ENCODE results near the gene ACAN. TPM values are rescaled to one million over a fixed set of nuclear protein-coding genes. Genes with fewer than 3 reads are reported as not detected.

Gene ACAN
- total and polyA plus RNA-seq, 10 of the 15 experiments (the other 5 are each of a cell fraction or from before 2014, with no cell fraction given), result not detected

- TF ChIP-seq POLR2A (IDR thresholded peaks at IDR 0.05; ENCODE audit: low read depth, low read length) (no peak), SPI1 (IDR thresholded peaks at IDR 0.05; ENCODE audit: borderline replicate concordance, insufficient read depth, low read depth, low read length) (no peak), CHD2 (IDR thresholded peaks at IDR 0.05; ENCODE audit: borderline replicate concordance, low read depth, low read length) (no peak), IRF4 (IDR thresholded peaks at IDR 0.05; ENCODE audit: low read depth, low read length) (no peak), ZNF207 (IDR thresholded peaks at IDR 0.05; ENCODE audit: borderline replicate concordance) (no peak), FOXK2 (IDR thresholded peaks at IDR 0.05) (no peak), NFIC (IDR thresholded peaks at IDR 0.05; ENCODE audit: low read depth, low read length) (no peak), SMARCA5 (IDR thresholded peaks at IDR 0.05) (no peak)
These were observed 35.4 kb downstream of the ACAN start (continued) for GRCh38 chr15:88838667-88839066.

- no TSS peak for BruUV-seq (replicated peaks)
- 33% methylated on average over 3 of the region's 3 CpGs for WGBS (ENCODE audit: insufficient coverage, insufficient replicate concordance, low lambda C conversion rate, missing lambda C conversion rate)
- no peaks in the 10 kb centered on the region for H3K36me3 ChIP-seq (ENCODE audit: control insufficient read depth in 2 of 2, insufficient read depth in 2 of 2, low read length in 1 of 2)
- POLR2A ChIA-PET, result no interaction called here
- SMC1A ChIA-PET (ENCODE audit: uncharacterized antibody, unreplicated experiment), result no interaction called here
- RAD21 ChIA-PET (ENCODE audit: unreplicated experiment), result interaction anchor here (0.9 kb wide), 1 partner anchor 215 kb away, joined by 5 read pairs; no protein-coding TSS in a partner anchor
- H3K4me3 ChIP-seq, result no peak overlapping the region
- no peak overlapping the region for H3K4me2 ChIP-seq (ENCODE audit: control insufficient read depth, insufficient read depth)
- H4K20me1 ChIP-seq (ENCODE audit: control insufficient read depth, insufficient read depth), result no peaks in the 10 kb centered on the region
- H3K9me3 ChIP-seq (replicated peaks; ENCODE audit: control insufficient read depth, insufficient read depth, low read length), result no peaks in the 10 kb centered on the region
- DNase-seq (ENCODE audit: low read depth, low spot score) (no peak), ATAC-seq (no peak), FAIRE-seq (no peak)
- no peak overlapping the region for H3K9ac ChIP-seq (ENCODE audit: control insufficient read depth, insufficient read depth, low read length)
- no peaks in the 10 kb centered on the region; a peak in 1 of 4 replicates for H3K27me3 ChIP-seq (replicated peaks in 1 of 2; ENCODE audit: control insufficient read depth in 2 of 2, insufficient read depth in 2 of 2, low read length in 1 of 2)
- no peak for TF ChIP-seq NR2C1 (IDR thresholded peaks at IDR 0.05)
- no peak for TF ChIP-seq CBFB (IDR thresholded peaks at IDR 0.05; ENCODE audit: low read depth)
- no peak for TF ChIP-seq IRF4 (IDR thresholded peaks at IDR 0.05; ENCODE audit: low read depth, low read length)
- TF ChIP-seq RELA (IDR thresholded peaks at IDR 0.05; ENCODE audit: borderline replicate concordance, partially characterized antibody), result no peak
- TF ChIP-seq NKRF (conservative IDR thresholded peaks at IDR 0.05), result no peak
- TF ChIP-seq RFX5 (IDR thresholded peaks at IDR 0.05; ENCODE audit: low read depth, low read length), result no peak
- TF ChIP-seq MYB (IDR thresholded peaks at IDR 0.05; ENCODE audit: borderline replicate concordance, low read depth, low read length), result no peak
- TF ChIP-seq BACH1 (IDR thresholded peaks at IDR 0.05; ENCODE audit: borderline replicate concordance), result no peak
- TF ChIP-seq, protein P1, sequence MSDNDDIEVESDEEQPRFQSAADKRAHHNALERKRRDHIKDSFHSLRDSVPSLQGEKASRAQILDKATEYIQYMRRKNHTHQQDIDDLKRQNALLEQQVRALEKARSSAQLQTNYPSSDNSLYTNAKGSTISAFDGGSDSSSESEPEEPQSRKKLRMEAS (IDR thresholded peaks at IDR 0.05; ENCODE audit: low read depth, low read length), result no peak
- TF ChIP-seq CHD2 (IDR thresholded peaks at IDR 0.05; ENCODE audit: borderline replicate concordance, low read depth, low read length), result no peak
- TF ChIP-seq IRF5 (IDR thresholded peaks at IDR 0.05; ENCODE audit: borderline replicate concordance), result no peak
- no peak for TF ChIP-seq DPF2 (IDR thresholded peaks at IDR 0.05)
- TF ChIP-seq ZBED1 (IDR thresholded peaks at IDR 0.05; ENCODE audit: borderline replicate concordance), result no peak
- no peak for TF ChIP-seq CHD1 (IDR thresholded peaks at IDR 0.05; ENCODE audit: low read depth, low read length)
- TF ChIP-seq KDM1A (IDR thresholded peaks at IDR 0.05; ENCODE audit: borderline replicate concordance), result no peak
- intact Hi-C loops (cut with micrococcal nuclease; ENCODE audit: unreplicated experiment) (no loop called here), in situ Hi-C loops (cut with MboI) (no loop called here)
- H2AFZ ChIP-seq (ENCODE audit: control insufficient read depth, low read depth, low read length), result no peak overlapping the region
- no peaks in the 10 kb centered on the region for H3K79me2 ChIP-seq (ENCODE audit: control insufficient read depth, insufficient read depth, low read length)
- no peak overlapping the region for H3K27ac ChIP-seq (ENCODE audit: control insufficient read depth, insufficient read depth)
- H3K4me1 ChIP-seq (ENCODE audit: control insufficient read depth, insufficient read depth, low read length), result no peaks in the 10 kb centered on the region
- CTCF ChIA-PET, result interaction anchor here (1.2 kb wide), 1 partner anchor 21 kb away, joined by 4 read pairs; no protein-coding TSS in a partner anchor
These were observed 35.9 kb downstream of the ACAN start for GRCh38 chr15:88839146-88839545.

All from GM12878 (cell line).